HuH-7 (cell line): ENCODE results near the gene IGF2BP2.
A peak's percentile ranks its signal among the peaks of the same experiment; 100 is the strongest.

Experiments
- DNase-seq: peaks from one replicate; pipeline ENCODE4 v3.0.0; 2011; ENCODE audit warnings: low spot score

IGF2BP2 gene

GRCh38 chr3:185764980-185765370, 59.9 kb downstream of the IGF2BP2 start:
- no peak for DNase-seq

GRCh38 chr3:185764163-185764979, 60.5 kb downstream of the IGF2BP2 start:
- DNase-seq, result no peak

GRCh38 chr3:185763347-185764005, 61.4 kb downstream of the IGF2BP2 start:
- DNase-seq, result no peak

- no peak for DNase-seq
These were observed 64.3 kb downstream of the IGF2BP2 start for GRCh38 chr3:185760550-185760949.

GRCh38 chr3:185760088-185760487, 64.8 kb downstream of the IGF2BP2 start:
- DNase-seq, result no peak

GRCh38 chr3:185759512-185759911, 65.3 kb downstream of the IGF2BP2 start:
- no peak for DNase-seq

- no peak for DNase-seq
These were observed 65.9 kb downstream of the IGF2BP2 start for GRCh38 chr3:185758912-185759311.

GRCh38 chr3:185757176-185757575, 67.7 kb downstream of the IGF2BP2 start:
- DNase-seq, result no peak

- DNase-seq, result no peak
These were observed 68.4 kb downstream of the IGF2BP2 start for GRCh38 chr3:185756477-185756876.

GRCh38 chr3:185754920-185755319, 69.9 kb downstream of the IGF2BP2 start:
- DNase-seq, result no peak

- DNase-seq, result no peak
These were observed 71.5 kb downstream of the IGF2BP2 start for GRCh38 chr3:185753354-185753753.

- DNase-seq, result no peak
These were observed 74.1 kb downstream of the IGF2BP2 start for GRCh38 chr3:185750702-185751101.

- DNase-seq, result no peak
These were observed 74.8 kb downstream of the IGF2BP2 start for GRCh38 chr3:185750015-185750414.

- DNase-seq, result no peak
These were observed 78.4 kb downstream of the IGF2BP2 start for GRCh38 chr3:185746470-185746869.

- no peak for DNase-seq
These were observed 79.6 kb downstream of the IGF2BP2 start for GRCh38 chr3:185744997-185745843.

GRCh38 chr3:185741586-185741985, 83.3 kb downstream of the IGF2BP2 start:
- DNase-seq, result no peak

GRCh38 chr3:185740133-185740532, 84.7 kb downstream of the IGF2BP2 start:
- no peak for DNase-seq

- peak; percentile 25 for DNase-seq
These were observed 85.6 kb downstream of the IGF2BP2 start for GRCh38 chr3:185739264-185739701.

- DNase-seq, result no peak
These were observed 86.8 kb downstream of the IGF2BP2 start for GRCh38 chr3:185737740-185738680.

- no peak for DNase-seq
These were observed 87.8 kb downstream of the IGF2BP2 start for GRCh38 chr3:185737020-185737419.

GRCh38 chr3:185734725-185735096, 90.1 kb downstream of the IGF2BP2 start:
- DNase-seq, result no peak
